Keratinocyte (primary cell): Measurements from ENCODE around the gene RBMS3.

Experiments
- EZH2 ChIP-seq: IDR thresholded peaks from one replicate; pipeline ENCODE4 v1.6.1; 2012; ENCODE audit warnings: inconsistent platforms, mild to moderate bottlenecking, low read length, moderate library complexity
- TF ChIP-seq, protein P1 (sequence below), 3 experiments: IDR thresholded peaks in 1 of 3; conservative IDR thresholded peaks in 1 of 3; optimal IDR thresholded peaks in 1 of 3; 2 replicates in 2 of 3; 3 replicates in 1 of 3; pipeline versions ENCODE3 to v1.5.1; 2011; ENCODE audit warnings: low read length in 3 of 3, mild to moderate bottlenecking in 3 of 3, moderate library complexity in 2 of 3, control low read depth in 1 of 3, inconsistent platforms in 1 of 3; ENCODE audit not compliant: insufficient read depth in 2 of 3; ENCODE audit errors: extremely low read depth in 1 of 3

DNA sequence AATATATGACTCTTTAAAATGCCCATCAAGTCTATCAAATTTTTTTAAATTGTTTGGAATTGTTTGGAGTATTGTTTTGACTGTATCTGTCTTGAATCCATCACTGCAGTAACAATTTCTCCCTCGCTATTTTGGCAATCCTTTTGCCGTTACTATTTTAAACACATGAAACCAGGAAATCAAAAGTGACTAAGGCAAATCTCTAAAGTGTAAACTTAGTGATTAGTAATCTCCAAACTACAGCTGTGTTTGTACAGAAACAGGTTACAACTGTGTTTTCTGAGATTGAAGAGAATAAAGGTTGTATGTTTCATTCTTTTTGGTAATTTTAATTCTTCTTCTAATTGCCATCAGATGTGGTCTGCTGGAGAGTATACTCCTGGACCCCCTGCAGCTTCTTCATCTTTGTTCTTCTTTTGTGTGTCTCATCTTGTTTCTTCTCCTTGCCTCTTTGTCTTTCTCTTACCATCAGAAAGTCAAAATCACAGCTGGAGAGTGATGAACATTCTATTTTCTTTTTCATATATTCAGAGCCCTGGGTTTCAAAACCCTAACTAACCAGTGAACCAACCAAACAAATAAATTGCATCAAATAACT lies 465.4 kb downstream of the RBMS3 start:
- TF ChIP-seq, protein P1, sequence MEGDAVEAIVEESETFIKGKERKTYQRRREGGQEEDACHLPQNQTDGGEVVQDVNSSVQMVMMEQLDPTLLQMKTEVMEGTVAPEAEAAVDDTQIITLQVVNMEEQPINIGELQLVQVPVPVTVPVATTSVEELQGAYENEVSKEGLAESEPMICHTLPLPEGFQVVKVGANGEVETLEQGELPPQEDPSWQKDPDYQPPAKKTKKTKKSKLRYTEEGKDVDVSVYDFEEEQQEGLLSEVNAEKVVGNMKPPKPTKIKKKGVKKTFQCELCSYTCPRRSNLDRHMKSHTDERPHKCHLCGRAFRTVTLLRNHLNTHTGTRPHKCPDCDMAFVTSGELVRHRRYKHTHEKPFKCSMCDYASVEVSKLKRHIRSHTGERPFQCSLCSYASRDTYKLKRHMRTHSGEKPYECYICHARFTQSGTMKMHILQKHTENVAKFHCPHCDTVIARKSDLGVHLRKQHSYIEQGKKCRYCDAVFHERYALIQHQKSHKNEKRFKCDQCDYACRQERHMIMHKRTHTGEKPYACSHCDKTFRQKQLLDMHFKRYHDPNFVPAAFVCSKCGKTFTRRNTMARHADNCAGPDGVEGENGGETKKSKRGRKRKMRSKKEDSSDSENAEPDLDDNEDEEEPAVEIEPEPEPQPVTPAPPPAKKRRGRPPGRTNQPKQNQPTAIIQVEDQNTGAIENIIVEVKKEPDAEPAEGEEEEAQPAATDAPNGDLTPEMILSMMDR (optimal IDR thresholded peaks at IDR 0.05 in 1 of 3, IDR thresholded peaks at IDR 0.05 in 1 of 3, conservative IDR thresholded peaks at IDR 0.05 in 1 of 3; ENCODE audit: extremely low read depth in 1 of 3, insufficient read depth in 2 of 3, low read length in 3 of 3) = no peak
- no peak for TF ChIP-seq EZH2
